Neuronal stem cell (in vitro differentiated cells): ENCODE results near the gene RGMB.
"Not testable (repeated sequence)": the region's sequence is repeated elsewhere in the genome, so short reads cannot be mapped to it uniquely, and the experiment has no call there.

Experiments
- DNase-seq: peaks from one replicate; pipeline ENCODE4 v3.0.0-alpha.2; 2013; ENCODE audit warnings: low spot score
- H2AFZ ChIP-seq: one replicate; pipeline ENCODE4 v1.6.1; 2013; ENCODE audit warnings: mild to moderate bottlenecking, low read length, inconsistent platforms
- H2AK5ac ChIP-seq: 2 replicates; pipeline ENCODE4 v1.6.1; 2013; ENCODE audit warnings: low read depth, mild to moderate bottlenecking, inconsistent platforms, low read length, moderate library complexity, mixed read lengths
- H2BK120ac ChIP-seq: 2 replicates; pipeline ENCODE4 v1.6.1; 2013; ENCODE audit warnings: low read depth, mild to moderate bottlenecking, inconsistent platforms, low read length, moderate library complexity, mixed read lengths
- H2BK12ac ChIP-seq: one replicate; pipeline ENCODE4 v1.6.1; 2013; ENCODE audit warnings: low read length, inconsistent platforms
- H2BK15ac ChIP-seq: 2 replicates; pipeline ENCODE4 v1.6.1; 2013; ENCODE audit warnings: mild to moderate bottlenecking, low read length, inconsistent platforms, mixed read lengths
- H2BK5ac ChIP-seq: one replicate; pipeline ENCODE4 v1.6.1; 2013; ENCODE audit warnings: inconsistent platforms, mild to moderate bottlenecking, low read length, moderate library complexity
- H3K14ac ChIP-seq: one replicate; pipeline ENCODE4 v1.6.1; 2013; ENCODE audit warnings: low read length, inconsistent platforms
- H3K18ac ChIP-seq: 2 replicates; pipeline ENCODE4 v1.6.1; 2013; ENCODE audit warnings: low read length, inconsistent platforms
- H3K23ac ChIP-seq: 2 replicates; pipeline ENCODE4 v1.6.1; 2013; ENCODE audit warnings: low read depth, mild to moderate bottlenecking, mixed read lengths, low read length, inconsistent platforms; ENCODE audit not compliant: poor library complexity
- H3K27ac ChIP-seq: replicated peaks from 3 replicates; pipeline ENCODE4 v1.5.1; 2013; ENCODE audit warnings: low read length, inconsistent platforms
- H3K27me3 ChIP-seq, 3 experiments: 2 replicates each; pipeline ENCODE4 v1.6.1; 2013; ENCODE audit warnings: low read length in 3 of 3, mild to moderate bottlenecking in 2 of 3, inconsistent platforms in 1 of 3, low read depth in 1 of 3, mixed read lengths in 1 of 3, moderate library complexity in 1 of 3; ENCODE audit not compliant: control insufficient read depth in 3 of 3, insufficient read depth in 3 of 3
- H3K36me3 ChIP-seq, 2 donors: replicated peaks in 1 of 2; 2 replicates each; pipeline ENCODE4 v1.6.1; 2013; ENCODE audit warnings: low read length in 2 of 2; ENCODE audit not compliant: control insufficient read depth in 2 of 2, insufficient read depth in 2 of 2
- H3K4ac ChIP-seq: 2 replicates; pipeline ENCODE4 v1.6.1; 2013; ENCODE audit warnings: inconsistent platforms, mild to moderate bottlenecking, low read length, moderate library complexity
- H3K4me1 ChIP-seq, 2 donors: 1 replicate in 1 of 2; 2 replicates in 1 of 2; pipeline ENCODE4 v1.6.1; 2013; ENCODE audit warnings: low read length in 2 of 2, low read depth in 1 of 2; ENCODE audit not compliant: control insufficient read depth in 2 of 2, insufficient read depth in 1 of 2
- H3K4me2 ChIP-seq: one replicate; pipeline ENCODE4 v1.6.1; 2013; ENCODE audit warnings: mild to moderate bottlenecking, low read length, inconsistent platforms; ENCODE audit not compliant: insufficient read depth, poor library complexity, severe bottlenecking
- H3K4me3 ChIP-seq, 2 donors: 2 replicates each; pipeline ENCODE4 v1.5.1; 2013; ENCODE audit warnings: low read length in 2 of 2, mild to moderate bottlenecking in 2 of 2, inconsistent platforms in 1 of 2, moderate library complexity in 1 of 2
- H3K79me1 ChIP-seq: one replicate; pipeline ENCODE4 v1.6.1; 2013; ENCODE audit warnings: low read depth, mild to moderate bottlenecking, inconsistent platforms, low read length, moderate library complexity
- H3K9ac ChIP-seq: one replicate; pipeline ENCODE4 v1.6.1; 2013; ENCODE audit warnings: mild to moderate bottlenecking, low read depth, low read length, inconsistent platforms; ENCODE audit not compliant: poor library complexity
- H3K9me3 ChIP-seq, 2 donors: replicated peaks in 1 of 2; 2 replicates each; pipeline versions ENCODE3 to v1.6.1; 2013; ENCODE audit warnings: low read length in 2 of 2, mild to moderate bottlenecking in 2 of 2, inconsistent platforms in 1 of 2, low read depth in 1 of 2, mixed read lengths in 1 of 2, moderate library complexity in 1 of 2; ENCODE audit not compliant: control insufficient read depth in 2 of 2, insufficient read depth in 1 of 2
- H4K8ac ChIP-seq: one replicate; pipeline ENCODE4 v1.6.1; 2013; ENCODE audit warnings: low read depth, mild to moderate bottlenecking, inconsistent platforms, low read length, moderate library complexity
- H4K91ac ChIP-seq: one replicate; pipeline ENCODE4 v1.6.1; 2013; ENCODE audit warnings: low read length, low read depth, mild to moderate bottlenecking, inconsistent platforms; ENCODE audit not compliant: poor library complexity
- WGBS, 2 donors: extraction: QIAGEN DNeasy Blood & Tissue Kit; methylation state at CpG; one replicate each; pipeline ENCODE4 v1.1.7; 2013; ENCODE audit warnings: missing lambda C conversion rate in 2 of 2, mixed read lengths in 1 of 2; ENCODE audit not compliant: insufficient read length in 2 of 2, insufficient replicate concordance in 1 of 2; ENCODE audit errors: extremely low coverage in 2 of 2; 5-methylcytosine and 5-hydroxymethylcytosine counted together

Gene RGMB

GRCh38 chr5:98741926-98742325 lies 31.5 kb upstream of the RGMB start:
- Histone ChIP-seq H2BK15ac (no peak overlapping the region), H3K4ac (no peak overlapping the region), H3K4me1 (peaks cover 0 to 3% of the 10 kb centered on the region in 2 donors), H3K23ac (no peak overlapping the region), H3K79me1 (no peaks in the 10 kb centered on the region), H4K91ac (no peak overlapping the region), H2BK12ac (no peak overlapping the region), H3K9ac (no peak overlapping the region), H3K36me3 (no peaks in the 10 kb centered on the region), H3K27ac (no peak overlapping the region), H2BK120ac (no peak overlapping the region), H3K4me2 (no peak overlapping the region), H3K27me3 (no peaks in the 10 kb centered on the region), H2AK5ac (no peak overlapping the region), H2BK5ac (no peak overlapping the region), H3K18ac (no peak overlapping the region), H4K8ac (no peak overlapping the region), H2AFZ (peak overlapping the region; percentile 54), H3K9me3 (peaks cover 0 to 4% of the 10 kb centered on the region in 2 donors), H3K4me3 (no peak overlapping the region), H3K14ac (no peak overlapping the region)
- WGBS, 2 donors = no CpG with 5 or more reads among the region's 1 CpG
- DNase-seq = no peak

DNA sequence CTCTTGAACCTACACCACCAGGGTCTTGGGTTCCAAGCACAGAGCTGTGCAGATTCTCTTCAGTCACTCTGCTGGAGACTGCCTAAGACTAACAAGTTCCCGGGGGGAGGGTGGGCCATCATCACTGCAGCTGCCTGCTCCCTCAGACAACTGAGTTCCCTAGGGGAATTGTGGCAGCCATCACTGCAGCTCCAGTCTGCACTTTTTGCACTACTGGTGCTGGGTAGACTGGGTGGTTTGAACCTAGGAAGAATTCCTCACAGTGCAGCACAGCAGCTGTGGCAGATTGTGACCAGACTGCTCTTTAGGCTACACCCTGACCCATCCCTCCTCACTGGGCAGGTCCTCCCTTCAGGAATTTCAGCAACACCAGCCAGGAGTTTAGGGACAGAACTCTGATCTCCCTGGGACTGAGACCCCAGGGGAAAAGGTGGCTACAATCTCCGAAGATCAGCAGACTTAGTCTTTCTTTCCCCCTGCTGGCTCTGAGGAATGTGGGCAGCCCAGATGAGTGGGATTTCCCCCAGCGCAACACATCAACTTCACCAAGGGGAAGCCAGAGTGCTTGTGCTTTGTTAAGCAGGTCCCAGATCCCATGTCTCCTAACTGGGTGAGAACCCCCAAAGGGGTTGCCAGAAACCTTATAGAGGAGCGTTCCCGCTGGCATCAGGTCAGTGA lies 30.9 kb upstream of the RGMB start:
- no peak overlapping the region for H3K14ac ChIP-seq
- WGBS, 2 donors = no CpG with 5 or more reads among the region's 5 CpGs
- no peak overlapping the region for H3K4me3 ChIP-seq
- no peak overlapping the region for H2BK12ac ChIP-seq
- H3K4me1 ChIP-seq = peaks cover 0 to 3% of the 10 kb centered on the region in 2 donors
- no peak overlapping the region for H3K4ac ChIP-seq
- H2BK15ac ChIP-seq = no peak overlapping the region
- peak overlapping the region; percentile 32 for H3K18ac ChIP-seq
- no peak overlapping the region for H4K91ac ChIP-seq
- DNase-seq = no peak
- H4K8ac ChIP-seq = no peak overlapping the region
- H3K27me3 ChIP-seq = no peaks in the 10 kb centered on the region
- no peaks in the 10 kb centered on the region for H3K36me3 ChIP-seq
- H3K23ac ChIP-seq = no peak overlapping the region
- H3K4me2 ChIP-seq = no peak overlapping the region
- no peak overlapping the region for H3K27ac ChIP-seq
- H3K9me3 ChIP-seq = no peaks in the 10 kb centered on the region
- peak overlapping the region; percentile 54 for H2AFZ ChIP-seq
- no peak overlapping the region for H3K9ac ChIP-seq
- H2BK5ac ChIP-seq = no peak overlapping the region
- H3K79me1 ChIP-seq = no peaks in the 10 kb centered on the region
- H2BK120ac ChIP-seq = no peak overlapping the region
- no peak overlapping the region for H2AK5ac ChIP-seq

DNA sequence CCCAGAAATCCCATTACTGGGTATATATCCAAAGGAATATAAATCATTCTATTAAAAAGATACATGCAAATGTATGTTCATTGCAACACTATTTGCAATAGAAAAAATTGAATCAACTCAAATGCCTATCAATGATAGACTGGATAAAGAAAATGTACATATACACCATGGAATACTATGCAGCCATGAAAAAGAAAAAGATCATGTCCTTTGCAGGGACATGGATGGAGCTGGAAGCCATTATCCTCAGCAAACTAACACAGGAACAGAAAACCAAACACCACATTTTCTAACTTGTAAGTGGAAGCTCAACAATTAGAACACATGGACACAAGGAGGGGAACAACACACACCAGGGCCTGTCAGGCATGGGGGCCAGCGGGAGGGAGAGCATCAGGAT lies 25.2 kb upstream of the RGMB start:
- not testable (repeated sequence) for H2BK12ac ChIP-seq, H3K79me1 ChIP-seq, H3K23ac ChIP-seq, H2AFZ ChIP-seq, H3K4me1 ChIP-seq, DNase-seq, H3K14ac ChIP-seq, H2AK5ac ChIP-seq, H4K8ac ChIP-seq, H3K9me3 ChIP-seq, H3K18ac ChIP-seq, H3K9ac ChIP-seq, H2BK5ac ChIP-seq, H3K27me3 ChIP-seq, H3K4me2 ChIP-seq, H3K4me3 ChIP-seq, H3K36me3 ChIP-seq, H4K91ac ChIP-seq, H2BK120ac ChIP-seq, H2BK15ac ChIP-seq, H3K27ac ChIP-seq, H3K4ac ChIP-seq
- WGBS, 2 donors = no CpG with 5 or more reads among the region's 1 CpG

GRCh38 chr5:98749046-98749445 lies 24.4 kb upstream of the RGMB start:
- no CpG with 5 or more reads among the region's 1 CpG for WGBS, 2 donors
- no peak for DNase-seq

More at GRCh38 chr5:98749046-98749445, 24.4 kb upstream of the RGMB start:
- peaks cover 0 to 3% of the 10 kb centered on the region in 2 donors for H3K9me3 ChIP-seq
- no peak overlapping the region for H3K4me3 ChIP-seq
- H2AFZ ChIP-seq = no peak overlapping the region
- H3K4ac ChIP-seq = no peak overlapping the region
- H3K27me3 ChIP-seq = no peaks in the 10 kb centered on the region
- no peak overlapping the region for H3K14ac ChIP-seq
- no peak overlapping the region for H2BK5ac ChIP-seq
- no peak overlapping the region for H4K8ac ChIP-seq
- H3K4me1 ChIP-seq = peaks cover 2 to 3% of the 10 kb centered on the region in 2 donors
- no peak overlapping the region for H2BK120ac ChIP-seq
- H3K23ac ChIP-seq = no peak overlapping the region
- H2AK5ac ChIP-seq = no peak overlapping the region
- H3K36me3 ChIP-seq = no peaks in the 10 kb centered on the region
- no peak overlapping the region for H3K9ac ChIP-seq
- no peak overlapping the region for H2BK12ac ChIP-seq
- H4K91ac ChIP-seq = no peak overlapping the region
- no peaks in the 10 kb centered on the region for H3K79me1 ChIP-seq
- H2BK15ac ChIP-seq = no peak overlapping the region
- H3K18ac ChIP-seq = no peak overlapping the region
- H3K27ac ChIP-seq = no peak overlapping the region
- H3K4me2 ChIP-seq = no peak overlapping the region
